Ishikawa (cell line): ENCODE measurements around the gene SRA1.

Experiments used
- CEBPB ChIP-seq: IDR thresholded peaks from 2 replicates; pipeline ENCODE4 v1.6.1; 2012
- CREB1 ChIP-seq: IDR thresholded peaks from 2 replicates; pipeline ENCODE4 v1.6.1; 2012; ENCODE audit warnings: low read depth
- EP300 ChIP-seq: IDR thresholded peaks from 2 replicates; pipeline ENCODE4 v1.6.1; 2012; ENCODE audit warnings: borderline replicate concordance
- FOXM1 ChIP-seq: IDR thresholded peaks from 2 replicates; pipeline ENCODE4 v1.6.1; 2012; ENCODE audit warnings: low read depth, borderline replicate concordance
- MAX ChIP-seq: IDR thresholded peaks from 2 replicates; pipeline ENCODE4 v1.6.1; 2012
- NFIC ChIP-seq: IDR thresholded peaks from 2 replicates; pipeline ENCODE4 v1.6.1; 2012
- RAD21 ChIP-seq: IDR thresholded peaks from 2 replicates; pipeline ENCODE4 v1.6.1; 2012; ENCODE audit warnings: low read depth
- REST ChIP-seq: IDR thresholded peaks from 2 replicates; pipeline ENCODE4 v1.6.1; 2012; ENCODE audit warnings: low read depth, mild to moderate bottlenecking
- TAF1 ChIP-seq: IDR thresholded peaks from 2 replicates; pipeline ENCODE4 v1.6.1; 2012; ENCODE audit warnings: low read depth, mild to moderate bottlenecking
- TCF12 ChIP-seq: IDR thresholded peaks from 2 replicates; pipeline ENCODE4 v1.6.1; 2012; ENCODE audit warnings: low read depth
- TEAD4 ChIP-seq: IDR thresholded peaks from 2 replicates; pipeline ENCODE4 v1.6.1; 2012
- USF1 ChIP-seq: IDR thresholded peaks from 2 replicates; pipeline ENCODE4 v1.6.1; 2012
- YY1 ChIP-seq: IDR thresholded peaks from 2 replicates; pipeline ENCODE4 v1.6.1; 2012; ENCODE audit warnings: low read depth
- ZBTB7A ChIP-seq: IDR thresholded peaks from 2 replicates; pipeline ENCODE4 v1.6.1; 2012; ENCODE audit warnings: low read depth

Gene SRA1

GRCh38 chr5:140594169-140594568 lies 36.9 kb upstream of the SRA1 start:
- TF ChIP-seq TAF1: no peak
- 0 out of 2 replicates have a peak, but pooled peaks have one; percentile 15 for TF ChIP-seq NFIC

- no peak for TF ChIP-seq MAX
Measured at GRCh38 chr5:140591747-140592372, 34.6 kb upstream of the SRA1 start.

- TF ChIP-seq TCF12: no peak
- TF ChIP-seq RAD21: no peak
- no peak for TF ChIP-seq REST
- TF ChIP-seq CREB1: no peak
- no peak for TF ChIP-seq TAF1
- TF ChIP-seq ZBTB7A: no peak
Measured at GRCh38 chr5:140590861-140591260, 33.6 kb upstream of the SRA1 start.

- no peak for TF ChIP-seq TCF12
- TF ChIP-seq MAX: no peak
- no peak for TF ChIP-seq NFIC
- TF ChIP-seq RAD21: no peak
- no peak for TF ChIP-seq USF1
- no peak for TF ChIP-seq YY1
- no peak for TF ChIP-seq ZBTB7A
- TF ChIP-seq FOXM1: no peak
- TF ChIP-seq CREB1: no peak
- TF ChIP-seq CEBPB: no peak
- no peak for TF ChIP-seq TEAD4
- TF ChIP-seq EP300: no peak
- TF ChIP-seq REST: no peak
Measured at GRCh38 chr5:140588311-140589070, 31.2 kb upstream of the SRA1 start.

- TF ChIP-seq TAF1: no peak
- no peak for TF ChIP-seq MAX
- TF ChIP-seq CEBPB: no peak
- no peak for TF ChIP-seq FOXM1
- TF ChIP-seq TEAD4: no peak
- no peak for TF ChIP-seq RAD21
- TF ChIP-seq ZBTB7A: no peak
- no peak for TF ChIP-seq NFIC
Measured at GRCh38 chr5:140587495-140587894, 30.2 kb upstream of the SRA1 start.

- TF ChIP-seq MAX (no peak), TAF1 (no peak)
Measured at GRCh38 chr5:140576776-140577201, 19.5 kb upstream of the SRA1 start.

- TF ChIP-seq CREB1 (no peak), TEAD4 (no peak), RAD21 (peak; percentile 80), REST (no peak)
Measured at GRCh38 chr5:140575309-140575708, 18.0 kb upstream of the SRA1 start.
